ENCODE measurements around the gene ADARB2. TPM values are rescaled to one million over a fixed set of nuclear protein-coding genes. Genes with fewer than 3 reads are reported as not detected.
"Not testable (repeated sequence)": the region's sequence is repeated elsewhere in the genome, so short reads cannot be mapped to it uniquely, and the experiment has no call there.

Gene ADARB2
- total RNA-seq, 1 donor from 2014 or later = 0.10 TPM

- DNase-seq (ENCODE audit: low read depth) = no peak
Observed at GRCh38 chr10:1159131-1160061, 577.9 kb downstream of the ADARB2 start.

- not testable (repeated sequence) for DNase-seq (ENCODE audit: low read depth)
Observed at GRCh38 chr10:1158536-1158935, 578.8 kb downstream of the ADARB2 start.

GRCh38 chr10:1158066-1158465, 579.3 kb downstream of the ADARB2 start:
- DNase-seq (ENCODE audit: low read depth) = no peak

- no peak for DNase-seq (ENCODE audit: low read depth)
Observed at GRCh38 chr10:1157615-1157933, 579.8 kb downstream of the ADARB2 start.

DNA sequence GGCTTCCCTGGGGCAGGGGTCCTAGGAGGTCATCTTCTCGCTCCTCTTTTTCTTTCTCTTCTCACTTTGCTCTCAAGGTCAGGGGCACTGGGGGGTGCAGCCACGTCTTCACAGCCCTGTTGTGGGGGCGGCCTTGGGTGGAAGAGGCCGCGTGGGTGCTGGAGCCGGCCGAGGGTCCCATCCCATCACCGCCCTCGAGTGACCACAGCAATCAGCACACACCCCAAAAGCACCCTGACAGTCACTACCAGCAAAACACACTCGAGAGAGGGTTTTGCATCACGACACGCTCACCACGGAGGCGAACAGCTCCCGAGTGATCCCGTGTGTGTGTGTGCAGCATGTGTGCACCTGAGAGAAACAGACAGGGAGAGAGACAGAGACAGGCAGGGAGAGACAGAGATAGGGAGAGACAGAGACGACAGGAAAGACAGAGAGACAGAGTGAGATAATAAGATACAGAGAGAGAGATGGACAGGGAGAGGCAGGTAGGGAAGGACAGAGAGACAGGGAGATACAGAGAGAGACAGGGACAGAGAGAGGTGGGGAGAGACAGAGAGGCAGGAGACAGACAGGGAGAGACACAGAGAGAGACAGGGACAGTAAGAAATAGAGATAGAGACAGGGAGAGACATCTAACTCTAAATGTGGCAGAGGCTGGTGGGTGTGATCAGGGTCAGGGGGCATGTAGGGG, 580.3 kb downstream of the ADARB2 start:
- no peak for DNase-seq (ENCODE audit: low read depth)

- no peak for DNase-seq (ENCODE audit: low read depth)
Observed at GRCh38 chr10:1156616-1156886, 580.8 kb downstream of the ADARB2 start.

DNA sequence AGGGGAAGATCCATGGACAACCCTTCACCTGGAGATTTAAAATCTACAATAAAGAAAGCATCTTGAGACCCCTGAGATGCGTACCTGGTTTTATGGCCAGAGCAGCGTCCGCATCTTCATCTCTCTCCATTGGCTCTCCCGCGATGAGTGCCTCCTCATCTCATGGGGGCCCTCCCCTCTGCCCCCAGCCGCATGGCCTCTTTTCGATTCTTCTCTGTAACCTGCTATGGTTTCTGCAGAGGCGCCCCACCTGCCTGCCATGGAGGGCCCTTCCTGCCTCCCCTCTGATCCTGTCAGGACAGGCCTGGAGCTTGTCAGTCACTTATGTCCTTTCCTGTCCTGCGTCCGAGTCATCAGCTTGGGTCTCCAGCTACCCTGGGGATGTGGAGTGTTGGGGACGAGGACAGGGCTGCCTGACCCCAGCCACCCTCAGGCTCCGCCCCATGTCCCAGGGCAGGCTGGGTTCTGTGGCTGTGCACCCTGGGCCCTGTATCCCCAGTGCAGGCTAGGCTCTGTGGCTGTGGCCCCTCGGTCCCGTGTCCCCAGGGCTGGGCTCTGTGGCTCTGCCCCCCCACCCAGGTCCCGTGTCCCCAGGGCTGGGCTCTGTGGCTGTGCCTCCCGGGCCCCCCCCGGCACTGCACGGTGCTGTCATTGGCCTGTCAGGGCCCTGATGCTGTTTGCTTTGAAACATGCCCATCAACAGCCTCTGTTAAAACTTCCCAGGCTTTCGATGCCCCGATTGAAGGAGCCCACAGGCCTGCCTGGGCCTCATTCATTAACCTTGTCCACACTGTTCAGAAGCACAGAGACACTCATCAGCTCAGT, 581.3 kb downstream of the ADARB2 start:
- DNase-seq (ENCODE audit: low read depth) = no peak

DNA sequence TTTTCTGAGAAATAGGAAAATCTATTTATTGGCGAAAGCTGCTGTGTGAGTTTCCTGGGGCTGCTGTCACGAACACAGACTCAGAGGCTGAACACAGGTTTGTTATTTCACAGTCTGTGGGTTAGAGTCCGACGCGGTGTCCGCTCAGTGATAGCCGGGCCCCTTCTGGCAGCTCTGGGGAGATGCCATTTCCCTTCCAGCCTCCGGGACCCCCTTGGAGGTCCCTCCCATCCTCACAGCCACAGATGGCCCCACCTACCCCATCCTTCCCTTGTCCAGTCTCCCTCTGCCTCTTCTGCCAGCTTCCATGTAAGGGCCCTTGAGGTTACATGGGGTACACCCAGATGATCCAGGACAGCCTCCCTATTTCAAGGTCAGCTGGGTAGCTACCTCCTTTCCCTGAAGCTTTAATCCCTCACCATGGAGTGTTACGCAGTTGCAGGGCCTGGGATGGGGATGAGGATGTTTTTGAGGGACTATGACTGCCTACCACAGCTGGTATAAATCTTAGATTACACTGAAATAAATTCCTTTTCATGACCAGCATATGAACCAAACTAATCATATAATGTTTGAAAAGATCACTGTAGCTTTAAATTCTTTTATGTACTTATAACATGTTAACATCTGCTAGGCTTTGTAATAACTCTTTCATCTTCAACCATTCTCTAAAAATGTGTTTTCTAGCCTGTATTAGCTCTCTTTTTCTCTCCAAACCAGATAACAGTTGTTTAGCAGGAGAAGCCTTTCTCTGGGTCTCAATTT, 582.6 kb downstream of the ADARB2 start:
- no peak for DNase-seq (ENCODE audit: low read depth)

- DNase-seq (ENCODE audit: low read depth) = no peak
Observed at GRCh38 chr10:1153805-1154351, 583.4 kb downstream of the ADARB2 start.

GRCh38 chr10:1153251-1153763, 584.0 kb downstream of the ADARB2 start:
- DNase-seq (ENCODE audit: low read depth) = no peak

DNA sequence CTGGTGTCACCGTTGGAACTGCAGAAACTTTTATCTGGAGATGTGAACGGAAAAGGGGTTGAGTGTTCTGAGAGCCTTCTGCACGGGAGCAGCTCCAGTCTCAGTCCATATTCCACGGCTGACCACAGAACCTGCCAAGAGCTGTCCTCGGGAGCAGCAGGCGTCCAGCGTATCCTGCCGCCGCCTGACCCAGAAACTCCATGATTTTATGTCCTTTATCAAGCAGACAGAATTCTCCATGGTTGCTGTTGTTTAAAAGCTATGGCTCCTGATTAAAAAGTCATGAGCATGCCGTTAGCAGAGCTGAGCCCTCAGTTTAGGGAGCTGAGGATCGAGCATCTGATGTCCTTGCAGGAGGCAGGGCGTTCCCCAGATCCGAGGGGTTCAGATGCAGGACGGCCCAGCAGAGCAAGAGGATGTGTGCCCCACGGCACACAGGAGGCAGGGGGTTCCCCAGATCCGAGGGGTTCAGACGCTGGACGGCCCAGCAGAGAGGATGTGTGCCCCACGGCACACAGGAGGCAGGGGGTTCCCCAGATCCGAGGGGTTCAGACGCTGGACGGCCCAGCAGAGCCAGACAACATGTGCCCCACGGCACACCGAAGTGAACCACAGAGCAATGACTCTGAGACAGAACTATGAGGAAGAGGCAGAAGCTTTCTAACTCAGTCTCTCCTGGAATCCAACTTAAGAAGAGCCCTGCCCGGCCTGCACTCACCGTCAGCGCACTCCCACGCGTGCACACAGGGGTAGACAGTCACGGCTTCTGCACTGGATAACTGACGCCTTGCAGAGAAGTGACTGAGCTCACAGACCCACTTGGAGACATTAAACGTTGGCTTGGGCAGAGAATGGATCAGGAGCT, 584.7 kb downstream of the ADARB2 start:
- no peak for DNase-seq (ENCODE audit: low read depth)

GRCh38 chr10:1151076-1152033, 586.0 kb downstream of the ADARB2 start:
- peak; percentile 98 for DNase-seq (ENCODE audit: low read depth)

GRCh38 chr10:1150638-1150955, 586.7 kb downstream of the ADARB2 start:
- no peak for DNase-seq (ENCODE audit: low read depth)

GRCh38 chr10:1149793-1150637, 587.3 kb downstream of the ADARB2 start:
- DNase-seq (ENCODE audit: low read depth) = no peak

GRCh38 chr10:1148855-1149605, 588.3 kb downstream of the ADARB2 start:
- no peak for DNase-seq (ENCODE audit: low read depth)

DNA sequence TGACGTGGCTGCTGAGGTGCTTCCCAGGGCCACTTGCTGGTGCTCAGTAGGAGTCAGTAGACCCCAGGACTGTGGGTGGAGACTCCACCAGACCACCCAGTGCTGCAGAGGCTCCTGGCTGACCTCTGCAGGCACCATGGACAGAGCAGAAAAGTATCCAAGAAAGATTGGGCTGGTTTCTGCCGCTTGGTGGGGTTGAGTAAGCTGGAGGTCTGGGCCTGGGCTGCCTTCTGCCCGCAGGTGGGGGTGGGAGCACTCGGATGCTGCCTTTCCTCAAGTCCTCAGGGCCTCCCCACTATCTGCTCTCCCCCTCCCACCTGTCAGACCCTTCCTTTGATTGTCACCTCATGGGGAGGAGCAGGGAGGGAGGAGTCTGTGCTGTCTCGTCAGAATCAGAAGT, 589.5 kb downstream of the ADARB2 start:
- DNase-seq (ENCODE audit: low read depth) = no peak

DNA sequence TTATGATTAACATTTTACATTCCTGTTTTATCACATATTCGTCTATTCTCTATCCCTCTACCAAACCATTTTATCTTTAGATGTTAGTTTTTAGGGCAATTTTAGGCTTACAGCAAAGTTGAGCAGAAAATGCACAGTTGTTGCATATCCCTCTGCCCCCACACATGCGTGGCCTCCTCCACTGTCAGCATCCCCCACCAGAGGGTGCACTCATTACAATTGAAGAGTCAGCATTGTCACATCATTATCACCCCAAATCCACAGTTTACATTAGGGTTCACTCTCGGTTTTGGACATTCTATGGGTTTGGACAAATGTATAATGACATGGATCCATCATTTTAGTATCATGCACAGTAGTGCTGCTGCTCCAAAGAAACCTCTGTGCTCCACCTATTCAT, 594.7 kb downstream of the ADARB2 start:
- no peak for DNase-seq (ENCODE audit: low read depth)

DNA sequence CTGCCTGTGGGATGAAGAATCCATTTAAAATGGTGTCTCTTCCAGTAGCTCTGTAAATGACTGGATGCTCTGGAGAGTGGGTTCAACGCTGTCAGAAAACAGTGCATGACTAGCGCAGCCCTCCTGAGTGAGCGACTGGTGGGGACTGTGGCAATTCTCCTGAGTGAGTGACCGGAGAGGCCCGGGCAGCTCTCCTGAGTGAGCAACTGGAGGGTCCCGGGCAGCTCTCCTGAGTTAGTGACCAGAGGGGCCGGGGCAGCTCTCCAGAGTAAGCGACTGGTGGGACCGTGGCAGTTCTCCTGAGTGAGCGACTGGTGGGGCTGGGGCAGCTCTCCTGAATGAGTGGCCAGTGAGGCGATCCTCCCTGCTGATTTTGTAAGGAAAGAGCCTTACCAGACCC, 595.6 kb downstream of the ADARB2 start:
- DNase-seq (ENCODE audit: low read depth) = no peak

Data from renal cortical epithelial cell (primary cell).